HPDE6-E6E7 (cell line): ENCODE results near the gene SHMT2.
"Not testable (repeated sequence)": the region's sequence is repeated elsewhere in the genome, so short reads cannot be mapped to it uniquely, and the experiment has no call there.

Experiments
- DNase-seq: peaks from one replicate; pipeline ENCODE4 v3.0.0; 2011; ENCODE audit warnings: missing footprints; ENCODE audit errors: extremely low spot score

Gene SHMT2

DNA sequence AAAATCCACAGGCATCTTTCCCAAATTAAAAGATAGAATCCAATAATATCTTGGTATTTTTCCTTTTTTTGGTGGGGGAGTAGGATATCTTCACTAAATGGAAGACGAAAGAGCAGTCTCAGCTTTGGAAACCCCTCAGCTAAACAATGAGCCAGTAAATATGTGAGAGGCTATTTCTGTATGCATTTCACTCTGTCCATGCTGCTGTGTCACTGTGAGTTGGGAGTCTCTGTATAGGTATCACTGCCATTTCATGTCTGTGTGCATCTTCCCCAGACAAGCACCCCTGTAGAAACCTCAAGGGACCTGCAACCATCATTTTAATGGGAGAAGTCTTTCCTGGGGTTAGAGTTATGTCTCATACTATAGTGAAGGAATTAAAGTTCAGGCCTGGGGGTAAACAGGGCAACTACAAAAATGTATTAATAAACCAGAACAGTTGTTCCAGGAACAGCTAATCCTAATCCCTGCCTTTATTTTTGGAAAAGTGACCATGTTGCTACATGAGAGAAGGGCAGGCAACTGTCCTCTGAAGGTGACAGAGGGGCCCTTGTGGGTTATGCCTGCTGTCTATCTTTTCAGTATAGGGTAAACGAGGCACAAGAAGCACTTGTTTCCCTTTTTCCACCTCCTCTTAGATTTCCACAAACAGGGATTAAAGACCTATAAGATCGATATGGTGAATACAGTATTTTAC is 32.8 kb downstream of the SHMT2 start:
- DNase-seq: no peak

DNA sequence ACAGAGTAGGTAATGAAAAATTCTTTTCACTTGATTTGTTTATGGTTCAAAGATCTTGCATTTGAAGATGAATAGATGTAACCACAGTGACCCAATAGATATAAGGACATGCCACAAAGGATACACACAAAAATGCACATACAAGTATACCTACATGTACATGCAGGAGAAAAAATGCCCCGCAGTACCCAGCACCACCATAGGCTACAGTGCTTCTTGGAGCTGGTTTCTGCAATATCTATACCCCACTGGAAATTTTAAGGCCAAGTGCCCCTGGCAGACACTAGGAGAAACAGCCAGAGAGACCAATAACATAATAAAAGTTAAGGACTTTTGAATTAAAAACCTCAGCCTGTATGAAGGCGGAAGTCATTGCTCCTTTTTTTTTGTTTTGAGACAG is 33.6 kb downstream of the SHMT2 start:
- no peak for DNase-seq

DNA sequence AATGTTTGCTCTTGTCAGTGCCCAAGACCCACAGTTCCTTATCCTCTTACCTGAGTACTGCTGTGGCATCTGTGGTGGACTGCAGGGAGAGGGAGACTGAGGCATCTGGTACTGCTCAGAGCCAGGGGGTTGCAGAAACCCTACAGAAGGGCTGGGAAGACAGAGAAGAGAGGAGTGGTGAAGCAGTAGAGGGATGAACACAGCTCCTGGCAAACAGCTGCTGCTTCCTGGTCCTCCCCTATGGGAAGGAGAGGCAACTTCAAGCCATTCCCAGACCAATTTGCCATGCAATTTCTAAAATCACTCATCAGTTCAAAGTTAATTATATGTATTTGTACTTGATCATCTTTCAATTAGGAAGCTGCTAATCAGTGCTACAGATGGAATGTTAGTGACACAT is 37.2 kb downstream of the SHMT2 start:
- no peak for DNase-seq

DNA sequence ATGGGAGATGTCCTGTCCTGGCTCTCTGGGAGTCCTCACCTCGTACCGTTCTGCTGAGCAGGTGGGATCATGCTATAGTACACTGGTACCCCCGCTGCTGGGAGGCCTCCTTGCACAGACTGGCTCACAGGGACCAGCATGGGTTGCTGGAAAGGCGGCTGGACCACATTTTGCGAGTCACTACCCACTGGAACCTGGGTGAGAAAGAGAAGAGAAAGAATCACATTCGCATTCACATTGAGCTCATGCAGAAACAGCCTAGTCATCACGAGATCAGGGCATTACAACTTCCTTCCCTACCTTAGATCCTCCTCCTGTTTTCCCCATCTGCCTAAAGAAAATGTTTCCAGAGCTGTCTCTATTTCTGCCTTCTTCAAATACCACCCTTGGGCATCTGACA is 38.8 kb downstream of the SHMT2 start:
- DNase-seq: no peak

- no peak for DNase-seq
Measured at GRCh38 chr12:57270966-57271470, 41.5 kb downstream of the SHMT2 start.

- DNase-seq: no peak
Measured at GRCh38 chr12:57272337-57273151, 43.0 kb downstream of the SHMT2 start.

DNA sequence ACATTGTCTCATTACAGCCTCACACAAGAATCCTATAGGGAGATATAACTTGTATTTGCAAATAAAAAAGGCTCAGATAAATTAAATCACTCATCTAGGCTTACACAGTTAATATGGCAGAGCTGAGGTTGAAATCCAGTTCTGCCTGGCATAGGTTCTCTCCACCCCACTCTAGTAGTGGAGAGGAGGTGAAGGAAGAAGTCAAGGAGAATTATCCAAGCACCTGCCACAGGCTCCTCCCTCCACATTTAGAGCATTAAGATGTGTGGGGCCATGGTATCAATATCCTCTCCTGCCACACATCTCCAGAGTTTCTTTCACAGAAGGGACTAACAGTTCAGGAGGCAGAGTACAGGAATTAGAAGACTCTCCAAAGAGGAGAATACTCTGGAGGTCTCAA is 44.0 kb downstream of the SHMT2 start:
- DNase-seq: no peak

DNA sequence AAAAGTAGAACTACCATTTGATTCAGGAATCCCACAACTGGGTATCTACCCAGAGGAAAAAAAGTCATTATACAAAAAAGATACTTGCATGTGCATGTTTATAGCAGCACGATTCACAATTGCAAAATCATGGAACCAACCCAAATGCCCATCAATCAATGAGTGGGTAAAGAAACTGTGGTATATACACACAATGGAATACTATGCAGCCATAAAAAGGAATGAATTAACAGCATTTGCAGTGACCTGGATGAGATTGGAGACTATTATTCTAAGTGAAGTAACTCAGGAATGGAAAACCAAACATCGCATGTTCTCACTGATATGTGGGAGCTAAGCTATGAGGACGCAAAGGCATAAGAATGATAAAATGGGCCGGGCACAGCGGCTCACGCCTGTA is 46.7 kb downstream of the SHMT2 start:
- DNase-seq: not testable (repeated sequence)

DNA sequence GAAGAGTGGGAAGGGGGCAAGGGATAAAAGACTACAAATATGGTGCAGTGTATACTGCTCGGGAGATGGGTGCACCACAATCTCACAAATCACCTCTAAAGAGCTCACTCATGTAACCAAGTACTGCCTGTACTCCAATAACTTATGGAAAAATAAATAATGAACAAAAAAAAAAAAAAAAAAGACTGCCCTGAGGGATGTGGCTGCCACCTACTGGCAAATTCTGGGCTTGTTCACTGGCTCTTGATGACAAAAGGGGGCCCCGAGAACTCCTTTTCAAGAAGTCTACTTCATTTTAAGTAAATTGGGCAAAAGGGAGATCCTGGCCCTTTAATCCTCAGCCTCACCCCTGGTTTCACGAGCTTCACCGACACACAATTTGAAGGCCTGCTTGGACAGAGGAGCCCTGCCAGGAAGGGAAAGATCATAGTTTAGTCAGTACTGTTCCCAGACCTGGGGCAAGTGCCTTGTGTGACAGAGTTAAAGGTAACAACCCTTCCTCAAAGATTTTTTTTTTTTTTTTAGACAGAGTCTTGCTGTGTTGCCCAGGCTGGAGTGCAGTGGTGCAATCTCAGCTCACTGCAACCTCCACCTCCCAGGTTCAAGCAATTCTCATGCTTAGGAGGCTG is 47.5 kb downstream of the SHMT2 start:
- no peak for DNase-seq

DNA sequence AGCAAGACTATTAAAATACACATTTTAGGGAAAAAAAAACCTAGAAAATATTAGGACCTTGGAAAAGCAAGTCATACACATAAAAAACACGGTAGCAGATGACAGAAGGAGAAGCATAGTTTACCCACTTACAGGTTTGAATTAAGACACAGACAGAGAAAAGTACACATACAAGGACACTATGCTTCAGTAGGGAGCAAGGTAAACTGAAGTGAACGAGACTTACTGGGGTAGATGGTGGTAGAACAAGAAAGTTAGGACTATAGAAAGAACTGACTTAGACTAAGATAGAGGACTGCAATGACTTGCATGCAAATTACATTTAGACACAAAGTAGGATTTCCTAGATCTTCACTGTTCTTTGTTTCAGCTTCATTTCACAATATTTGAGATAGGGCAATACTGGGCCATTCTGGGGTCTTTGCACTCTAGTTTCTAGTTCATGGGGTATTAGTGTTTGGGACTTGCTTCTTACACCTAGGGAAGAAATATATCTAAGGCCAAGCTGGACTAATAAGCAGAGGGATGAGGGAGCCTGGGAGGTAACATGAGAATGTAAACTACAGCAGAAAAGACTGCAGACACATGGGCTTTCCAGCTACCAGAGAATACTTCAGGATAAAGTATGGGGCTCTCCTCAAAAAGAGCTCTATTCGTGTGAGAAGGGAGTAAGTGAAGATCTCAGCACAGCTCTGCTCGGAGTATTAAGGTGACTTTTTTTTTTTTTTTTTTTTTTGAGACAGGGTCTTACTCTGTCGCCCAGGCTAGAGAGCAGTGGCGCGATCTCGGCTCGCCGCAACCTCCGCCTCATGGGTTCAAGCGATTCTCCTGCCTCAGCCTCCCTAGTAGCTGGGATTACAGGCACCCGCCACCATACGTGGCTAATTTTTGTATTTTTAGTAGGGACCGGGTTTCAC is 49.2 kb downstream of the SHMT2 start:
- DNase-seq: no peak

- peak; percentile 84 for DNase-seq
Measured at GRCh38 chr12:57280211-57281062, 50.9 kb downstream of the SHMT2 start.

- DNase-seq: not testable (repeated sequence)
Measured at GRCh38 chr12:57282073-57282472, 52.6 kb downstream of the SHMT2 start.
